Neural progenitor cell (in vitro differentiated cells): ENCODE results near the gene CCDC70. TPM values are rescaled to one million over a fixed set of nuclear protein-coding genes. Genes with fewer than 3 reads are reported as not detected.
A peak's percentile ranks its signal among the peaks of the same experiment; 100 is the strongest.

Experiments used
- DNase-seq: peaks from one replicate; pipeline ENCODE4 v3.0.0-alpha.2; 2016; ENCODE audit warnings: low spot score
- H2AFZ ChIP-seq: fragments of 200-600 bp; sonication (generic); replicated peaks from 2 replicates; pipeline ENCODE4 v1.6.1; 2016; ENCODE audit warnings: antibody characterized with exemption
- H3F3A ChIP-seq: fragments of 200-600 bp; sonication (generic); 2 replicates; pipeline ENCODE4 v1.6.1; 2016; ENCODE audit warnings: antibody characterized with exemption, low read depth
- H3K27ac ChIP-seq: fragments of 200-600 bp; sonication (generic); 2 replicates; pipeline ENCODE4 v1.5.1; 2016; ENCODE audit warnings: mild to moderate bottlenecking
- H3K27me3 ChIP-seq: fragments of 200-600 bp; sonication (generic); 2 replicates; pipeline ENCODE4 v1.6.1; 2016; ENCODE audit warnings: mild to moderate bottlenecking, moderate library complexity
- H3K36me3 ChIP-seq: fragments of 200-600 bp; sonication (generic); 2 replicates; pipeline ENCODE4 v1.5.1; 2016
- H3K4me1 ChIP-seq: fragments of 200-600 bp; sonication (generic); 2 replicates; pipeline ENCODE4 v1.6.1; 2016; ENCODE audit warnings: mixed run types
- H3K4me2 ChIP-seq: fragments of 200-600 bp; sonication (generic); 2 replicates; pipeline ENCODE4 v1.6.1; 2016
- H3K4me3 ChIP-seq: fragments of 200-600 bp; sonication (generic); 2 replicates; pipeline ENCODE4 v1.5.1; 2016
- H3K79me2 ChIP-seq: fragments of 200-600 bp; sonication (generic); 2 replicates; pipeline ENCODE4 v1.6.1; 2016; ENCODE audit warnings: low read depth
- H3K9ac ChIP-seq: fragments of 200-600 bp; sonication (generic); 2 replicates; pipeline ENCODE4 v1.6.1; 2016
- H3K9me3 ChIP-seq: fragments of 200-600 bp; sonication (generic); 2 replicates; pipeline ENCODE4 v1.5.1; 2016; ENCODE audit warnings: low read depth
- H4K20me1 ChIP-seq: fragments of 200-600 bp; sonication (generic); 2 replicates; pipeline ENCODE4 v1.6.1; 2016; ENCODE audit warnings: low read depth
- H3K27ac Mint-ChIP-seq: 3 replicates; pipeline ENCODE4 v1.8.0; 2021; ENCODE audit warnings: mixed read lengths
- H3K27me3 Mint-ChIP-seq: 2 replicates; pipeline ENCODE4 v1.8.0; 2022; ENCODE audit warnings: low read depth, mild to moderate bottlenecking, inconsistent platforms, moderate library complexity, mixed read lengths; ENCODE audit not compliant: insufficient read depth
- H3K36me3 Mint-ChIP-seq: 3 replicates; pipeline ENCODE4 v1.8.0; 2021; ENCODE audit warnings: mixed read lengths
- H3K4me1 Mint-ChIP-seq: 3 replicates; pipeline ENCODE4 v1.8.0; 2021; ENCODE audit warnings: mixed read lengths
- H3K4me3 Mint-ChIP-seq: 3 replicates; pipeline ENCODE4 v1.8.0; 2021; ENCODE audit warnings: mild to moderate bottlenecking, moderate library complexity, mixed read lengths
- H3K9me3 Mint-ChIP-seq: 3 replicates; pipeline ENCODE4 v1.8.0; 2020; ENCODE audit warnings: mixed read lengths
- CTCF ChIP-seq: fragments of 200-600 bp; sonication (generic); IDR thresholded peaks from 2 replicates; pipeline ENCODE4 v1.5.1; 2017; ENCODE audit warnings: antibody characterized with exemption, mild to moderate bottlenecking
- EZH2 ChIP-seq: fragments of 200-600 bp; sonication (generic); IDR thresholded peaks from 2 replicates; pipeline ENCODE4 v1.6.1; 2017; ENCODE audit warnings: antibody characterized with exemption, mild to moderate bottlenecking, moderate library complexity
- EZH2phosphoT487 ChIP-seq: fragments of 200-600 bp; sonication (generic); IDR thresholded peaks from 2 replicates; pipeline ENCODE4 v1.6.1; 2017; ENCODE audit warnings: antibody characterized with exemption
- total RNA-seq: library from RNA; depleted of rRNA; stranded (reverse); fragments of >200 nt; gene quantifications from 2 replicates; pipeline ENCODE4 v1.2.3, GENCODE V29; 2015; ENCODE audit warnings: low replicate concordance

CCDC70 gene
- total RNA-seq, 1 donor from 2014 or later: not detected

- Histone ChIP-seq H3K9ac (no peak overlapping the region), H3K79me2 (no peaks in the 10 kb centered on the region), H3K4me1 (no peaks in the 10 kb centered on the region), H3F3A (no peaks in the 10 kb centered on the region), H3K27me3 (no peaks in the 10 kb centered on the region), H2AFZ (no peak overlapping the region), H3K4me2 (no peak overlapping the region), H3K27ac (no peak overlapping the region), H3K4me3 (no peak overlapping the region), H4K20me1 (no peaks in the 10 kb centered on the region), H3K36me3 (no peaks in the 10 kb centered on the region), H3K9me3 (no peaks in the 10 kb centered on the region)
- peaks cover 2% of the 10 kb centered on the region for H3K27me3 Mint-ChIP-seq
- no peaks in the 10 kb centered on the region for H3K36me3 Mint-ChIP-seq
- H3K4me3 Mint-ChIP-seq: no peak overlapping the region
- peaks cover 8% of the 10 kb centered on the region for H3K9me3 Mint-ChIP-seq
- no peak overlapping the region for H3K27ac Mint-ChIP-seq
- H3K4me1 Mint-ChIP-seq: peaks cover 3% of the 10 kb centered on the region
- no peak for TF ChIP-seq EZH2phosphoT487
- peak; percentile 89 for TF ChIP-seq CTCF
- peak; percentile 76 for DNase-seq
Measured at GRCh38 chr13:51849145-51850101, 12.3 kb upstream of the CCDC70 start.

GRCh38 chr13:51856027-51856736 is 5.6 kb upstream of the CCDC70 start:
- Histone ChIP-seq H4K20me1 (no peaks in the 10 kb centered on the region), H3K36me3 (no peaks in the 10 kb centered on the region), H2AFZ (no peak overlapping the region), H3K4me2 (no peak overlapping the region), H3K27me3 (no peaks in the 10 kb centered on the region), H3K4me1 (no peaks in the 10 kb centered on the region), H3K9me3 (no peaks in the 10 kb centered on the region), H3K4me3 (no peak overlapping the region), H3K27ac (no peak overlapping the region), H3F3A (no peaks in the 10 kb centered on the region), H3K9ac (no peak overlapping the region), H3K79me2 (no peaks in the 10 kb centered on the region)
- DNase-seq: no peak
- Mint-ChIP-seq H3K4me1 (peaks cover 2% of the 10 kb centered on the region), H3K27me3 (peaks cover 2% of the 10 kb centered on the region), H3K36me3 (peaks cover 2% of the 10 kb centered on the region), H3K4me3 (no peak overlapping the region), H3K27ac (no peak overlapping the region), H3K9me3 (peaks cover 12% of the 10 kb centered on the region)
- TF ChIP-seq CTCF (no peak), EZH2phosphoT487 (no peak), EZH2 (no peak)

- Mint-ChIP-seq H3K27ac (no peak overlapping the region), H3K27me3 (no peaks in the 10 kb centered on the region), H3K4me3 (no peak overlapping the region), H3K36me3 (peaks cover 2% of the 10 kb centered on the region), H3K4me1 (peaks cover 5% of the 10 kb centered on the region), H3K9me3 (peaks cover 12% of the 10 kb centered on the region)
- Histone ChIP-seq H3K9ac (no peak overlapping the region), H2AFZ (no peak overlapping the region), H3K27me3 (no peaks in the 10 kb centered on the region), H3K79me2 (no peaks in the 10 kb centered on the region), H3K36me3 (no peaks in the 10 kb centered on the region), H3F3A (no peaks in the 10 kb centered on the region), H4K20me1 (no peaks in the 10 kb centered on the region), H3K27ac (no peak overlapping the region), H3K9me3 (no peaks in the 10 kb centered on the region), H3K4me1 (no peaks in the 10 kb centered on the region), H3K4me2 (no peak overlapping the region), H3K4me3 (no peak overlapping the region)
- TF ChIP-seq CTCF (no peak), EZH2 (no peak), EZH2phosphoT487 (no peak)
- no peak for DNase-seq
Measured at GRCh38 chr13:51856998-51857397, 4.8 kb upstream of the CCDC70 start.
